ENCODE data around the gene GSE1.

GRCh38 chr16:85663891-85664321 lies 50.8 kb downstream of the GSE1 start:
- no peak for TF ChIP-seq CTCF (IDR thresholded peaks at IDR 0.05 in 4 of 5, conservative IDR thresholded peaks at IDR 0.05 in 1 of 5)
- TF ChIP-seq POLR2A (IDR thresholded peaks at IDR 0.05): no peak

All from gastrocnemius medialis (tissue), 4 donors.